GM18909 (cell line): ENCODE measurements around the gene ANKRD27.

Experiments
- ATAC-seq: cut with Tn5 transposase; IDR thresholded peaks from one replicate; pipeline ENCODE4 v1.9.1; 2021; ENCODE audit warnings: mild to moderate bottlenecking; ENCODE audit not compliant: unreplicated experiment, poor library complexity

ANKRD27 gene

DNA sequence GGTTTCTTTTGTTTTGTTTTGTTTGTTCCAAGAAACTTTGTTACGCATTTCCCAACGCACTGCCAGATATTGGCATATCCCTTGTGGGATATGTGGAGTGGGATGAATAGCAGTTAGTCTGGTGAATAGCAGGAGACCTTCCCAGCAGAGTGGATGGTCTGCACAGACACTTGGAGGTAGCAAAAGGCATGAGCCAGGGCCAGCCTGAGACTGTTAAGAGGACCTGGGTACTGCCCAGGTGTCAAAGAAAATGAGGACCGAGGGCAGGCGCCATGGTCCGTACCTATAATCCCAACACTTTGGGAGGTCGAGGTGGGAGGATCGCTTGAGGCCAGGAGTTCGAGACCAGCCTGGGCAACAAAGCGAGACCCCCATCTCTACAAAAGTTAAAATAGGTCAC is 107.5 kb downstream of the ANKRD27 start:
- ATAC-seq = no peak

DNA sequence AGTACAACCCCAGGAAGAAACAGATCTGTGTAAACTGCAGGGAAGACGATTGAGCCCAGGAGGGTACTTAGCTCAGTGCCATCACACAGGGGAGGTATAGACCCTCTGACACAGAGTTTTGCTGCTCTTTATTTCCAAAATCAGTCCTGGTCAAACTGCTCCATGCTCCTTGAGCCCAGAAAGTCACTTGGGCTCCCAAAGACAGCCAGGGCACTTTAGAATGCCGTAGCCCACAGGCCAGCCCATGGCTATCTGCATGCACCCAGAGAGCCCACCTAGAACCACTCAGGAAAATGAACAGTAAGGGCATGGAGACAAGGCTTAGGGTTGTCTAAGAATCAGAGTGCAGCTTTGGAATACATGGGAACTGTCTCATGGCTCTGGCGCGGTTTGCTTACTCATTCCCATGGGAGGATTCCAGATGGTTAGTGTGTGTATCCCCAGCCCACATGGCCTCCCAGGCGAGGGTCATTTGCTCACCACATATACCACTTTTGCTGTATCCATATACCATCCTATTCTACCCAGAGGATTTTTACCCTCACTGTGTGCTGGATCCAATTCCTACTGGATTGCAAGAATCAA is 108.6 kb downstream of the ANKRD27 start:
- no peak for ATAC-seq

DNA sequence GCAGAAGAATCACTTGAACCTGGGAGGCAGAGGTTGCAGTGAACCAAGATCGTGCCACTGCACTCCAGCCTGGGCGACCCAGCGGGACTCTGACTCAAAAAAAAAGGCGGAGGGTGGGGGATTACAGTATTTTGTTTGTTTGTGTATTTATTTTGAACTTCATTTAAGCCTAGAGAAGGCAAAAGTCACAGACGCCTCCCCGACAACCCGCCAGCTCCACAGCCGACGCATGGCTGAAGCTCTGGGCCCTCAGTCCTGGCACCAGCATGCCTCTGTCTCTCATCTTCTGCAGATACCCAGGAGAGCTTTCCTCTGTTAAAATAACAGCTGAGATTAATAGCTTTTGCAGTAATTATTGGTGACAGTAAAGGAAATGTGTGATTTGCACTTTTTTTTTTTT is 111.2 kb downstream of the ANKRD27 start:
- no peak for ATAC-seq

DNA sequence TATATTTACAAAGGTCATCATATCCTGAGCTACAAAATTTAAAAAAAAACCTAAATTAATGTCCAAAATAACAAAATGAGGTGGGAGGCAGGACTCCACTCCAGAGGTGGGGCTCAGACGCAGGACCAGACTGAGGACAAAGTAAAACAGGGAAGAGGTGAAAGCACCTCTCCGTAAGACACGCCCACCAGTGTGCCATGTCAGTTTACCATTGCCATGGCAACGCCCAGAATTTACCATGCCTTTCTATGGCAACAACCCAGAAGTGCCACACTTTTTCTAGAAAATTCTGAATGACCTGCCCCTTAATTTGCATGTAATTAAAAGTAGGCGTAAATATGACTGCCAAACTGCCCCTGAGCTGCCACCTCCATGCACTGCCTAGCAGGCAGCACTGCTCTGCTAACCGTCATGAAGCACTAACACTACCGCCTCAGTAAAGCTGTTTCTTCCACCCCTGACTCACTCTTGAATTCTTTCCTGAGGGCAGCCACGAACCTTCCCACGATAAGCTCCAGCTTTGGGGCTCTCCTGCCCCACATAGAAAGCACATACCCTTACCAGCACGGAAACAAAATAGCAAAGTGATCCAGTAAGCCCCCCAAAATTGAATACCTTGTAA is 116.3 kb downstream of the ANKRD27 start:
- no peak for ATAC-seq

DNA sequence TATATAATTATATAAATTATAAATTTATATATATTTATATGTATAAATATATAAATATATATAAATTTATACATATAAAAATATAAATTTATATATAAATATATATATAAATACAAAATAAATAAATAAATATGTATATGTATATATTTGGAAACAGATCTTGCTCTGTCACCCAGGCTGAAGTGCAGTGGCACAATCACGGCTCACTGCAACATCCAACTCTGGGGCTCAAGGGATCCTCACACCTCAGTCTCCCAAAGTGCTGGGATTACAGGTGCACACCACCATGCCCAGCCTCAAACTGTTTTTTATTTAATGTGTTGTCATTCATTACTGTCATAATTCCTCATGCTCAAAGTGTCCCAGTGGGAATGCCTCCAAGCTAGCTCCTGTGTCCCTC is 119.2 kb downstream of the ANKRD27 start:
- no peak for ATAC-seq

DNA sequence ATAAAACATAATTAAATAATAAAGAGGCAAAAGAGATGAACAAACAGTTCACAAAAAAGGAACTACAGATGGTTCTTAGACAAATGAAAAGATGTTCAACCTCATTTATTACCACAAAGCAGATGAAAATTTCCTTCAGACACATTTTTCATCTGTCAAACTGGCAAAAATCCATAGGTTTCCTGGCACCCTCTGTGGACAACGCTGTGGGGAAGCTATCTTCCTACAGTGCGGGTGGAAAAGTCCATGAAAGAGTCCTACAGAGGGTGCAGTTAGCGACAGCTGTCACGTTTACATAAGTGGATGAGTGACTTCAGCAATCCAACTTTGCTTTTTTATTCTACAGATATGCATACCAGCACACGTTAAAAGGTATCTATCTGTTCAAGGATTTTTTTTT is 124.3 kb downstream of the ANKRD27 start:
- ATAC-seq = no peak
